Uterus (tissue), 4 donors: Measurements from ENCODE around the gene GOLT1A. TPM values are rescaled to one million over a fixed set of nuclear protein-coding genes. Genes with fewer than 3 reads are reported as not detected.

Experiments
- DNase-seq, 2 donors: peaks; one replicate each; pipeline ENCODE4 v3.0.0-alpha.2; 2019 to 2020
- H3K27ac ChIP-seq, 2 donors: fragments of 200-600 bp; sonication (generic); 1 replicate in 1 of 2; 2 replicates in 1 of 2; pipeline ENCODE4 v1.5.1; 2016 to 2018
- H3K27me3 ChIP-seq, 2 donors: fragments of 200-600 bp; sonication (generic); one replicate each; pipeline ENCODE4 v1.5.1; 2018 to 2019; ENCODE audit warnings: control low read depth in 1 of 2
- H3K36me3 ChIP-seq, 2 donors: fragments of 200-600 bp; sonication (generic); one replicate each; pipeline ENCODE4 v1.5.1; 2019; ENCODE audit warnings: control low read depth in 1 of 2
- H3K4me1 ChIP-seq, 2 donors: fragments of 200-600 bp; sonication (generic); one replicate each; pipeline ENCODE4 v1.5.1; 2018 to 2019; ENCODE audit warnings: control low read depth in 1 of 2
- H3K4me3 ChIP-seq, 2 donors: fragments of 200-600 bp; sonication (generic); 1 replicate in 1 of 2; 2 replicates in 1 of 2; pipeline ENCODE4 v1.5.1; 2018 to 2019; ENCODE audit warnings: mild to moderate bottlenecking in 1 of 2
- H3K9me3 ChIP-seq, 2 donors: fragments of 200-600 bp; sonication (generic); one replicate each; pipeline ENCODE4 v1.5.1; 2019; ENCODE audit warnings: control low read depth in 1 of 2
- CTCF ChIP-seq, 4 experiments: fragments of 200-600 bp in 2 of 4; fragments of 450-650 bp in 2 of 4; sonication (generic) in 2 of 4; IDR thresholded peaks; one replicate each; pipeline ENCODE4 v1.5.1; 2016 to 2019; ENCODE audit warnings: antibody characterized with exemption in 4 of 4, mild to moderate bottlenecking in 2 of 4, moderate library complexity in 1 of 4
- POLR2A ChIP-seq, 2 donors: fragments of 450-650 bp; IDR thresholded peaks; one replicate each; pipeline ENCODE4 v1.6.1; 2016; ENCODE audit warnings: antibody characterized with exemption in 2 of 2, mild to moderate bottlenecking in 1 of 2, moderate library complexity in 1 of 2
- intact Hi-C: fragments of 100-400 bp; cut with DNase I; formaldehyde crosslinking; loops from one replicate; pipeline ENCODE4 v1.15.1; 2023; ENCODE audit warnings: low total_unique reads
- total RNA-seq, 4 donors: library from RNA; depleted of rRNA in 3 of 4; stranded (reverse); fragments of >200 nt in 3 of 4; gene quantifications; one replicate each; pipeline versions ENCODE4 v1.1.0 to v1.2.4, GENCODE V29; 2014 to 2023
- donor health status: DM: yes; HTN: yes; CAD: no.

Gene GOLT1A
- total RNA-seq, 4 donors from 2014 or later: 0.52 TPM; not detected in 3

GRCh38 chr1:204203206-204203767 is 10.5 kb downstream of the GOLT1A start:
- Histone ChIP-seq H3K4me1 (peaks cover 3% of the 10 kb centered on the region in 2 donors), H3K9me3 (no peaks in the 10 kb centered on the region), H3K27me3 (no peaks in the 10 kb centered on the region), H3K4me3 (no peak overlapping the region), H3K36me3 (no peaks in the 10 kb centered on the region), H3K27ac (no peak overlapping the region)
- intact Hi-C loops: no loop called here
- no peak for TF ChIP-seq POLR2A (IDR thresholded peaks at IDR 0.05)
- TF ChIP-seq CTCF (IDR thresholded peaks at IDR 0.05): no peak
- no peak for DNase-seq

- Histone ChIP-seq H3K36me3 (no peaks in the 10 kb centered on the region), H3K27me3 (no peaks in the 10 kb centered on the region), H3K4me1 (peaks cover 3% of the 10 kb centered on the region in 2 donors), H3K9me3 (no peaks in the 10 kb centered on the region), H3K27ac (no peak overlapping the region), H3K4me3 (no peak overlapping the region)
- intact Hi-C loops: no loop called here
- DNase-seq: no peak
- no peak for TF ChIP-seq CTCF (IDR thresholded peaks at IDR 0.05)
- TF ChIP-seq POLR2A (IDR thresholded peaks at IDR 0.05): no peak
Measured at GRCh38 chr1:204202481-204202880, 11.3 kb downstream of the GOLT1A start.

GRCh38 chr1:204201348-204202040 is 12.3 kb downstream of the GOLT1A start:
- H3K4me3 ChIP-seq: no peak overlapping the region
- TF ChIP-seq POLR2A (IDR thresholded peaks at IDR 0.05) (no peak), CTCF (IDR thresholded peaks at IDR 0.05) (no peak)
- intact Hi-C loops: no loop called here
- H3K4me1 ChIP-seq: no peaks in the 10 kb centered on the region
- H3K36me3 ChIP-seq: no peaks in the 10 kb centered on the region
- DNase-seq: no peak
- no peak overlapping the region for H3K27ac ChIP-seq
- H3K27me3 ChIP-seq: no peaks in the 10 kb centered on the region
- H3K9me3 ChIP-seq: no peaks in the 10 kb centered on the region

- no peak overlapping the region for H3K4me3 ChIP-seq
- H3K27me3 ChIP-seq: no peaks in the 10 kb centered on the region
- TF ChIP-seq CTCF (IDR thresholded peaks at IDR 0.05) (no peak), POLR2A (IDR thresholded peaks at IDR 0.05) (no peak)
- no peaks in the 10 kb centered on the region for H3K36me3 ChIP-seq
- no peak for DNase-seq
- no peaks in the 10 kb centered on the region for H3K9me3 ChIP-seq
- intact Hi-C loops: no loop called here
- H3K4me1 ChIP-seq: no peaks in the 10 kb centered on the region
- no peak overlapping the region for H3K27ac ChIP-seq
Measured at GRCh38 chr1:204199579-204199978, 14.2 kb downstream of the GOLT1A start.
